HG02981 (cell line): ENCODE measurements around the gene PHB1.
A peak's percentile ranks its signal among the peaks of the same experiment; 100 is the strongest.
"Not testable (repeated sequence)": the region's sequence is repeated elsewhere in the genome, so short reads cannot be mapped to it uniquely, and the experiment has no call there.

Source experiments
- ATAC-seq: cut with Tn5 transposase; IDR thresholded peaks from one replicate; pipeline ENCODE4 v1.9.1; 2021; ENCODE audit warnings: mild to moderate bottlenecking, moderate library complexity; ENCODE audit not compliant: unreplicated experiment

Gene PHB1

GRCh38 chr17:49381793-49382192, 32.9 kb downstream of the PHB1 start:
- no peak for ATAC-seq

- ATAC-seq, result no peak
Observed at GRCh38 chr17:49381033-49381432, 33.6 kb downstream of the PHB1 start.

GRCh38 chr17:49379926-49380325, 34.8 kb downstream of the PHB1 start:
- ATAC-seq, result no peak

GRCh38 chr17:49378311-49378710, 36.4 kb downstream of the PHB1 start:
- ATAC-seq, result no peak

- ATAC-seq, result no peak
Observed at GRCh38 chr17:49375544-49375943, 39.1 kb downstream of the PHB1 start.

- no peak for ATAC-seq
Observed at GRCh38 chr17:49373115-49373514, 41.6 kb downstream of the PHB1 start.

GRCh38 chr17:49372425-49372824, 42.3 kb downstream of the PHB1 start:
- no peak for ATAC-seq

- no peak for ATAC-seq
Observed at GRCh38 chr17:49370971-49371834, 43.5 kb downstream of the PHB1 start.

- ATAC-seq, result no peak
Observed at GRCh38 chr17:49369760-49370159, 44.9 kb downstream of the PHB1 start.

- ATAC-seq, result no peak
Observed at GRCh38 chr17:49369089-49369488, 45.6 kb downstream of the PHB1 start.

- ATAC-seq, result no peak
Observed at GRCh38 chr17:49365667-49366066, 49.0 kb downstream of the PHB1 start.

GRCh38 chr17:49365126-49365525, 49.6 kb downstream of the PHB1 start:
- not testable (repeated sequence) for ATAC-seq

- no peak for ATAC-seq
Observed at GRCh38 chr17:49364119-49364518, 50.6 kb downstream of the PHB1 start.

- no peak for ATAC-seq
Observed at GRCh38 chr17:49363251-49363650, 51.4 kb downstream of the PHB1 start.

GRCh38 chr17:49362723-49363117, 52.0 kb downstream of the PHB1 start:
- no peak for ATAC-seq

GRCh38 chr17:49361902-49362722, 52.6 kb downstream of the PHB1 start, which contains the start of gene ZNF652:
TSS of gene ZNF652 (minus strand) at chr17:49362250. CDS start at chr17:49317725, 44,525 bp downstream.
- peak; percentile 69 for ATAC-seq

GRCh38 chr17:49361129-49361901, 53.4 kb downstream of the PHB1 start:
- peak; percentile 26 for ATAC-seq

GRCh38 chr17:49360796-49361128, 53.9 kb downstream of the PHB1 start:
- no peak for ATAC-seq

GRCh38 chr17:49359990-49360795, 54.5 kb downstream of the PHB1 start:
- no peak for ATAC-seq

GRCh38 chr17:49358641-49359247, 55.9 kb downstream of the PHB1 start:
- no peak for ATAC-seq
